ENCODE results near the gene CNPY1.
"Not testable (repeated sequence)": the region's sequence is repeated elsewhere in the genome, so short reads cannot be mapped to it uniquely, and the experiment has no call there.

Gene CNPY1

GRCh38 chr7:155546449-155546848 is at the start of gene CNPY1:
TSS of gene CNPY1 (minus strand) at chr7:155546559. CDS start at chr7:155545929, 630 bp downstream.
- H3K4me3 ChIP-seq (ENCODE audit: low read length); DNase-seq (ENCODE audit: low read depth): not testable (repeated sequence)

GRCh38 chr7:155594961-155595366 is 48.6 kb upstream of the CNPY1 start:
- no peak for TF ChIP-seq CTCF (conservative IDR thresholded peaks at IDR 0.05; ENCODE audit: low read length)
- DNase-seq (ENCODE audit: low read depth) = no peak
- no peak overlapping the region for H3K4me3 ChIP-seq (ENCODE audit: low read length)

- TF ChIP-seq CTCF (conservative IDR thresholded peaks at IDR 0.05; ENCODE audit: low read length) = no peak
- no peak overlapping the region for H3K4me3 ChIP-seq (ENCODE audit: low read length)
- DNase-seq (ENCODE audit: low read depth) = no peak
Observed at GRCh38 chr7:155594163-155594732, 47.9 kb upstream of the CNPY1 start.

- no peak for TF ChIP-seq CTCF (conservative IDR thresholded peaks at IDR 0.05; ENCODE audit: low read length)
- no peak for DNase-seq (ENCODE audit: low read depth)
- no peak overlapping the region for H3K4me3 ChIP-seq (ENCODE audit: low read length)
Observed at GRCh38 chr7:155593461-155594162, 47.3 kb upstream of the CNPY1 start.

GRCh38 chr7:155591055-155591775 is 44.9 kb upstream of the CNPY1 start:
- no peak for DNase-seq (ENCODE audit: low read depth)
- H3K4me3 ChIP-seq (ENCODE audit: low read length) = no peak overlapping the region
- TF ChIP-seq CTCF (conservative IDR thresholded peaks at IDR 0.05; ENCODE audit: low read length) = no peak

GRCh38 chr7:155590215-155591018 is 44.1 kb upstream of the CNPY1 start:
- DNase-seq (ENCODE audit: low read depth) = no peak
- no peak overlapping the region for H3K4me3 ChIP-seq (ENCODE audit: low read length)
- no peak for TF ChIP-seq CTCF (conservative IDR thresholded peaks at IDR 0.05; ENCODE audit: low read length)

Data from AG10803 (cell line).